ENCODE measurements around the gene RNF5. TPM values are rescaled to one million over a fixed set of nuclear protein-coding genes. Genes with fewer than 3 reads are reported as not detected.

Gene RNF5
- total and polyA plus RNA-seq, 9 of the 15 experiments (the other 6 are each of a cell fraction or from before 2014, with no cell fraction given): 62.2 to 245 (median 129) TPM

- CTCF ChIA-PET (ENCODE audit: low intra/inter-chr PET ratio): no interaction called here
- H4K20me1 ChIP-seq (replicated peaks; ENCODE audit: control insufficient read depth, insufficient read depth, low read length): no peaks in the 10 kb centered on the region
- peak overlapping the region; percentile 89 to 95 for H3K9ac ChIP-seq (ENCODE audit: insufficient read depth in 1 of 2, low read depth in 2 of 2, low read length in 2 of 2)
- FAIRE-seq (no peak), ATAC-seq (no peak), DNase-seq (ENCODE audit: extremely low read depth in 1 of 4, low spot score in 3 of 4) (peak in 3 of 4 experiments; percentile 53 to 83 (median 78))
- H3K27ac ChIP-seq (ENCODE audit: extremely low read depth, low read depth, low read length): peak overlapping the region; percentile 93
- H3K4me3 ChIP-seq: peak overlapping the region; percentile 79
- BruUV-seq (replicated peaks): no TSS peak
- in situ Hi-C loops (cut with MboI) (no loop called here), intact Hi-C loops (cut with micrococcal nuclease) (loop anchor here (10.0 kb wide), 1 partner anchor 285 kb away; the partner anchor contains the start of gene ZBTB12)
- H2AFZ ChIP-seq (ENCODE audit: low read depth, low read length): no peak overlapping the region
- WGBS (ENCODE audit: insufficient coverage, low coverage, missing lambda C conversion rate): 0% methylated on average over 1 of the region's 23 CpGs
- H3K36me3 ChIP-seq (ENCODE audit: control insufficient read depth, insufficient read depth, low read length): peaks cover 33% of the 10 kb centered on the region; the same call in 2 of the 3 replicates
- H3K9me3 ChIP-seq (replicated peaks; ENCODE audit: control insufficient read depth, insufficient read depth, low read depth, low read length): no peaks in the 10 kb centered on the region
- H3K9me1 ChIP-seq (ENCODE audit: control insufficient read depth, insufficient read depth, low read length): no peaks in the 10 kb centered on the region
- H3K27me3 ChIP-seq (ENCODE audit: control insufficient read depth in 2 of 2, insufficient read depth in 2 of 2, low read length in 2 of 2): no peaks in the 10 kb centered on the region
- POLR2A ChIA-PET: interaction anchor here (0.6 to 2.5 kb wide), 5 partner anchors 8 to 326 kb away, joined by 3 to 10 read pairs (median 3); partner anchors contain the start of gene FKBPL
- peak overlapping the region; percentile 90 for H3K4me2 ChIP-seq (ENCODE audit: insufficient read depth, low read length)
- TF ChIP-seq FOXK1 (CRISPR knock-in tag; IDR thresholded peaks at IDR 0.05; ENCODE audit: borderline replicate concordance) (no peak), ASH1L (IDR thresholded peaks at IDR 0.05; ENCODE audit: borderline replicate concordance, low read depth, partially characterized antibody) (no peak), RBFOX2 (IDR thresholded peaks at IDR 0.05; ENCODE audit: low read depth, low read length) (peak; percentile 48), ZFX (CRISPR knock-in tag; IDR thresholded peaks at IDR 0.05) (0 out of 2 replicates have a peak, but pooled peaks have one; percentile 9), ZBTB7A (IDR thresholded peaks at IDR 0.05; ENCODE audit: borderline replicate concordance, control insufficient read depth, low read depth, low read length) (peak; percentile 55), ZNF395 (CRISPR knock-in tag; IDR thresholded peaks at IDR 0.05) (peak; percentile 16; the same call in 1 of the 2 replicates)
- H3K79me2 ChIP-seq (ENCODE audit: control insufficient read depth, insufficient read depth, low read length): peaks cover 63% of the 10 kb centered on the region
- H3K4me1 ChIP-seq (replicated peaks in 1 of 2; ENCODE audit: control insufficient read depth in 2 of 2, insufficient read depth in 2 of 2, low read length in 2 of 2): peaks cover 69 to 71% of the 10 kb centered on the region in 2 experiments
These were observed 11.5 kb downstream of the RNF5 start for GRCh38 chr6:32189742-32190053.

Data from K562 (cell line).